Activated T-helper 9 cell treated with anti-CD3 and anti-CD28 coated beads, Interleukin-2, amount 50 U/mL, for 16 hours (primary cell): ENCODE results near the gene AADACL4.

Source experiments
- DNase-seq: peaks from one replicate; pipeline ENCODE4 v3.0.0-alpha.2; 2020; ENCODE audit warnings: low read depth

The AADACL4 gene

DNA sequence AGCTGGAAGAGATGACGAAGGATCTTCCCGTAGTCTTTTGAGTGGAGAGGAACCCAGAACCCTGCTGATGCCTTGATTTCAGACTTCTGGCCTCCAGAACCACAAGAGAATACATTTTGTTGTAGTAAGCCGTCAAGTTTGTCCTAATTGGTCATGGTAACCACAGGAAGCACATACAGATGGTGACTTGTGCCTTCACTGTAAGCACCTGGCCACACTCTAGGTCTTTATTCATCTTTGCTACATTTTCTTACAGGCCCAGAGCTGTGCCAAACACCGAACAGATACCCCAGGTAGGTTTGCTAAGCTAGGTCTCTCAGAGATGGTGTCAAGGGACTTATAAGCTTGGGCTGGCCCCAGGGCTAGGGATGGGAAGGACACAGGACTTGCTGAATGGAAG is 30.7 kb upstream of the AADACL4 start:
- no peak for DNase-seq

GRCh38 chr1:12614402-12615158 is 29.3 kb upstream of the AADACL4 start:
- DNase-seq = no peak

GRCh38 chr1:12615159-12615864 is 28.6 kb upstream of the AADACL4 start:
- DNase-seq = no peak

- DNase-seq = no peak
Measured at GRCh38 chr1:12615865-12616708, 27.8 kb upstream of the AADACL4 start.

- DNase-seq = no peak
Measured at GRCh38 chr1:12616709-12617373, 27.0 kb upstream of the AADACL4 start.

DNA sequence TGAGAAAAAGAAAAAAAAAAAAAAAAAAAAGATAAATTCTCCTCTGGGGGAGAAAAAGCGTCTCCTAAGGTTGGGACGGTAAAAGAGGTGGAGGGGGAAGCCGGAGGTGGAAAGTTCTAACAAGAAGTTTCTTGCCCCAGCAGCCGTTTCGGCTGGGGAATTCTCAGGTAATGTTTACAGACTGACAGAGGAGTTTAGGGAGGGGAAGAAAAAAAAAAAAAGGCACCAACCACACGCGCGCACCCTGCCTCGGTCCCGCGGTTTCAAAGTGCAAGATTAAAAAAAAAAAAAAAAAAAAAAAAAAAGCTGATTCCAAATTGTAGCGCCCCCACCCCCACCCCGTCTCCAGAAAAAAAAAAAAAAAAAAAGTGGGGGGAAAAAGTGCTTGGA is 26.4 kb upstream of the AADACL4 start:
- DNase-seq = no peak

GRCh38 chr1:12617901-12618660 is 25.8 kb upstream of the AADACL4 start, which contains the start of gene DHRS3:
DHRS3 (minus strand) TSS chr1:12618210; CDS start chr1:12617348, 862 bp downstream.
- peak; percentile 47 for DNase-seq

DNA sequence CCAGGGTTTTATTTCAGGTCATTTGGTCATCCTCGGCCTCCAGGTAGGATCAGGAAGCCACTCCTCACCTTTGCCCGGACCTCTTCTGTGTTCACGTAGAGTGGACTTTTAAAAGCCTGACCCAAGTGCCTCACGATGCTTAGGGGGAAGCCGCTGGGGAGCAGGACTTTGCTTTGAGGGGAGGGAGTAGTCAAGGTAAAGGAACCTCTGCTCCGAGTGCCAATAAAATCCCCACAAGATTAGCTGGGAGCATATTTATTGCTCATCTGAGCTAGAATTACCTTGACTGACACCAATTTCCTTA is 25.3 kb upstream of the AADACL4 start:
- DNase-seq = no peak

- DNase-seq = peak; percentile 58
Measured at GRCh38 chr1:12618965-12619791, 24.7 kb upstream of the AADACL4 start.

DNA sequence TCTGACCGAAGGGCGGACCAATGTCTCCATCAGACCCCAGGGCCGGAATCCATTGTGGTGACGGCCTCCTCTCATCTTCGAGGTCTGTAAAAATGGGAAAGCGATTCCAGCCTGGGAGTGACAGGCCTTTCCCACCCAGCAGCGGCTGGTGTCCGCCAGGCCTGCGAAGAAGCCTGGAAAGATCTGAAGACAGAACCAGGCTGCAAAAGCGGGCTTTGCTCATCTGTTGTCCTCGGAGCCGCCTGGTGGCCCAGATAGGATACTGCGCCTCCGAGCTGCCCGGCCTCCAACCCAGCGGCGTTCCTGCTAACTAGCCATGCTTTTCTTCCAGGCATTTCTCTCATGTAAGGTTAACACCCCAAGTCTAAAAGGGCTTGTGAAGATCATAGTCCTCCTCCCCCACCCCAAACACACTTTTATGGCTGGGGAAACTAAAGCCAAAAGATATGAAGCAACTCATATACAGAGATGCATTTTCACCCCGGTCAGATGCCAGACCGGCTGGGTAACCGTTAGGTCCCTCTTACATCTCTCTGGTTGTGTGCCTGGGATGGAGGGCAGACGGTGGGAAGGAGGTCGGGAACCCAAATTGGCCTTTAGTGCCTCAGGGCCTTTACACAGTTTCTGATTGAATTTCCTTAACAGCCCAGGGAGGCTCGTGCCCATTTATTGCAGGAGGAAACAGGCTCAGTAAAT is 23.9 kb upstream of the AADACL4 start:
- DNase-seq = peak; percentile 66

DNA sequence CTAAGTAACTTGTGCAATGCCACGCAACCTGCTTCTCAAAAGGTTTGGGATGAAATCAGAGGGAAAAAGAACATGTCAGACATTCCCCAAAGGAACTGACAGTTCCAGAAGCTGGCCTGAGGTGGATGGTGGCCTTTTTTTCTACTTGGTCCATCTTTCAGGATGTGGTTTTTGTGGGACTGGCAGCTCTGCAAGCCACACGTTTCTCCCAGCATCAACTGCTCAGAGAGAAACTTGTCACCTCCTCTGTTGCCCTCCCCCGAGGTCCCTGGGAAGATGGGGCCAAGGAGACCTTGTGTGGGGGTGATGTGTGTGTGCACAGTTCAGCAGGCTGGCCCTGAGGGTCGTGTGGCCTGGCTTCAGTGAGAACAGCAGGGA is 23.4 kb upstream of the AADACL4 start:
- no peak for DNase-seq

- no peak for DNase-seq
Measured at GRCh38 chr1:12620931-12621330, 23.0 kb upstream of the AADACL4 start.

- DNase-seq = no peak
Measured at GRCh38 chr1:12621346-12622335, 22.2 kb upstream of the AADACL4 start.

DNA sequence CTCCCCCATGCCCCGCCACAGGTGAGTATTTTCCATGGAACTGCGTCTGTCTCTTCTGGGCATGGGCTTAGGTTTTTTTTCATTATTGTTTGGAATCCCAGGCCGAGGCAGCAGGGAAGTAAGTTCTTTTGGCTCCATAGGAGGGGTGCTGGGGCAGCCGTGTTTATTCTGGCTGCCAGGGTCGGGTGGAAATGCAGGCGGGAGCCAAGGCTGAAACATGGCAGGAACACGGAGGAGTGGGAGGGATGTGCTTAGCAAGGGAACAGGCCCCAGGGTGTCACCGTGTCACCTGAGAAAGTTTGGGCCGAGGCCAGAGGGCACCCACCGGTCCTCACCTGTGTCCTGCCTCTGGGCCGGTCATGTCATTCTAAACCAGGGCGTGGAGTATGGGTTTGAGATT is 21.4 kb upstream of the AADACL4 start:
- no peak for DNase-seq

GRCh38 chr1:12625276-12625675 is 18.6 kb upstream of the AADACL4 start:
- DNase-seq = no peak

- no peak for DNase-seq
Measured at GRCh38 chr1:12626888-12627287, 17.0 kb upstream of the AADACL4 start.

- no peak for DNase-seq
Measured at GRCh38 chr1:12627296-12627695, 16.6 kb upstream of the AADACL4 start.

GRCh38 chr1:12629511-12629956 is 14.4 kb upstream of the AADACL4 start:
- no peak for DNase-seq
